Germinal center (tissue), 1 donor: Measurements from ENCODE around the gene KRTAP20-4.

Experiments used
- DNase-seq: peaks from one replicate; pipeline ENCODE4 v3.0.0; 2012; ENCODE audit warnings: mixed read lengths, low spot score

The KRTAP20-4 gene

DNA sequence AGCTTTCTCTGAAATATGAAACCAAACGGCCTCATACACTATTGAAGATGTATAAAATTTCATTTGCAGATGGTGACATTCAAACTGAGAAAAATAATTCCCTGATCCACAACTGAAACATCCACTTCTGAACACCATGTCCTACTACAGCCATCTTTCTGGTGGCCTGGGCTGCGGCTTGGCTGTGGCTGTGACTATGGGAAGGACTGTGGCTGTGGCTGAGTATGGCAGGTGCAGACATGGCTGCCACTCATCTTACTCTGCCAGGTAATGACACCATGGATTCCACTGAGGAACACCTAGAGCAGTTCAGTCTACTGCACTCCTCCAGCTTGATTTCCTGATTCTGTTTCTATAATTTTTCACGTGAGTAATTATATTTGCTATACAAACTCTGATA, at the start of gene KRTAP20-4:
KRTAP20-4 (plus strand) TSS at position 106 of the 400 bp plus-strand sequence.
- DNase-seq = no peak

DNA sequence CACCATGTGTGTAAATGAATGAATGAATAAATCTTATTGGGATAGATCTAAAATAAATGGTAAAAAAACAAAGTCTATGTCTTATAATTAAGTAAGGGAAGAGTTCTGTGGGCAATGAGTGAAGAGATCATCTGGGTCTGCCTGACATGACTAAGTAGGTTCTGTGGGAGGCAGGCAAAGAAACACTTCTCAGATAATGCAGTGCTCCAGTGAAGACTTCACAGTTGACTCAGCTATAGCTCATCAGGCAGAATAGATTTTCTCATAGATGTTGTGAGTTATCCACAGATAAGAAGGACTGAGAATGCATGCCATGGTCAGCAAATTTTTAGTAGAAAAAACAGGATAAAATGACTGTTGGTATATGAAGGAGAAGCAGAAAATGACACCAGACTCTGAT, 42.7 kb upstream of the KRTAP20-4 start:
- no peak for DNase-seq

DNA sequence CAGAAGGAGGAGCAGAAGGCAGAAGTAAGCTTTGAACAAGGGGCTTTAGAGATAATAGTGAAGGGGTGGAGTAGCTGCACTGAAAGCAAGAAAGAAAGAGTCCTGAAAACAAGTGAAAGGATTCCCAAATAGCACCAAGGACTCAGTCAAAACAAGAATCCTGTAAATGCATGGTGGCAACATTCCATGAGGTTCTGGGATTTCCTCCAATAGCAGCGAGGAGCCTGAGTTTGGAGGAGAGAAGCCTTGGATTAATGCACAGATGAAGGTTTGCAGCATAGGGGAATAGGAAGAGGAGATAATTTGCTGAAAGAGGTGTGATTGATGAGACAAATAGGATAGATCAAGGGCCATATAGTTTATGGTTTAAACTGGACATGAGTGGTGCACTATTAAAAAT, 41.1 kb upstream of the KRTAP20-4 start:
- no peak for DNase-seq

GRCh38 chr21:30580132-30580531, 40.3 kb upstream of the KRTAP20-4 start:
- DNase-seq = no peak

DNA sequence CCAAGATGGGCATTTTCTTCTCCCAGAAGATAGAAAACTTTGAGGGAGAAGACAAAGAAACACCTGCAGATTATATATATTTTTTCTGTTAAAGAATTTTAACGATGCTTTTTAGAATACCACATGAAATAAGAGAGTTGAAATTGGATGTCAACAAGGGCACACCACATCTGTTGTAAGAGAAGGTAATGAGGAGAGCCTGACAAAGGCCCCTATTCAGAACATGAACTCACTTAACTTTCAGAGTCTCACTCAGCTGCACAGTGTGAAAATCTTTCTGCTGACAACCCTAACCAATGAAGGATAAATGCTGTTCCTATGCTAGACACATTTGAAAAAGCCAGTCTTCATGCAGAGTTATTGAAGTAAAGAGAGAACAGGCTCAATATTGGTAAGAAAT, 37.6 kb upstream of the KRTAP20-4 start:
- DNase-seq = no peak

DNA sequence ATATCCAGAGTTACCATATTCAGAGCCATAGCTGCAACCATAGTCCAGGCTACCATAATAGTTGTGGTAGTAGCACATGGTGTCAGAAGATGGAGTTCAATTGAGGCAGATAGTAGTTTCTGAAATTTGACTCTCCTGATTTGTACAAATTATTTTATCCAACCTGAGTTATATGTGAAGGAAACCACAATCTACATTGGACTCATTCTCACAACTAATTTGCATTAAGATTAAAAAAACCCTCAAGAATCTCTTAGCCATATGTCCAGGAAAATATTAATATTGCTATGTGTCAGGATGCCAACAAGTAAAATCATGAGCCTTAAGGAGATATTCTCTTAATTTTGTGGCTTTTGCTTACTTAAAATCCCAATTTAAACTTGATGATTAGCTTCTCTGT, 30.1 kb upstream of the KRTAP20-4 start, which contains the start of gene KRTAP22-2:
KRTAP22-2 (minus strand) TSS at position 101 of the 400 bp plus-strand sequence.
- no peak for DNase-seq

GRCh38 chr21:30592140-30592539, 28.3 kb upstream of the KRTAP20-4 start, which contains the start of gene KRTAP6-3:
KRTAP6-3 (plus strand) TSS chr21:30592440; CDS start chr21:30592446, 6 bp downstream.
- DNase-seq = no peak

- no peak for DNase-seq
These were observed 21.6 kb upstream of the KRTAP20-4 start, which contains the start of gene KRTAP6-2 for GRCh38 chr21:30598802-30599201. KRTAP6-2 (minus strand) TSS chr21:30598902; CDS start chr21:30598874, 28 bp downstream.

GRCh38 chr21:30600787-30601186, 19.6 kb upstream of the KRTAP20-4 start, which contains the start of gene KRTAP22-1:
KRTAP22-1 (plus strand) TSS chr21:30601087.
- no peak for DNase-seq

GRCh38 chr21:30605968-30606367, 14.5 kb upstream of the KRTAP20-4 start:
- DNase-seq = no peak

GRCh38 chr21:30612132-30612531, 8.3 kb upstream of the KRTAP20-4 start:
- no peak for DNase-seq

DNA sequence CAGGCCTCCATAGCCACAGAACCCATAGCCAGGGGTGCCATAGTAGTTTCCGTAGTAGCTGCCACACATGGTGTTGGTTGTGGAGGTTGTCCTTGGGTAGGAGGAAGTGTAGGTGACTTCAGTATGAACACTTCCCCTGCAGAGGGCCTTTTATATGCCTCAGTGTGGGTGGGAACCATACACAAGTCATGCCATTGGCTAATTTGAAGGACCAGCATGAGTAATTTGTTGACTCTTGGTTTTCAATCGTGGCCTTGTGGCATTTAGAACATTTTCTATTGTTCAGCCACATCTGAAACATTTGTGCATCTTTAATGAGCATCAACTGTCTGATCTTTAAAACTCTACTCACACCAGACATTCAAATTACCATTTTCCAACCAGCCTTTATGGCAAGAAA, 6.6 kb upstream of the KRTAP20-4 start, which contains the start of gene KRTAP6-1:
KRTAP6-1 (minus strand) TSS at position 95 of the 400 bp plus-strand sequence; CDS start at position 69, 26 bp downstream.
- no peak for DNase-seq

DNA sequence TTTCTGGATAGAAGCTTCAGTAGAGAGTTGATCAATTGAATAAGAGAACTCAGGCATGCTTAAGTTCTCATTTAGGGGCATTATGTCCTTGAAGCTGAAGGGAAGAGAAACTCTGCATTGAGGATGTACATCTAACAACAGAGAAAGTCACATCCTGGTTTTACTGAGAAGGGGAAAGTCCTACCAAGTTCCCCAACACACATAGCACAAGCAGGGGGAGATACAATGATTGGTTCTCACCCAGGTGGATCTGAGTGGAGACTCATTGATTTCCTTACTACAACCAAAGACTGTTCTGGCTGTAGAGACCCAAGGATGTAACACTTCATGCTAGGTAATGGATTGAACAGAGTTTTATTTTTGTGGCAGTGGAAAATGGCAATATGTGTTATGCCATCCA, 5.2 kb upstream of the KRTAP20-4 start:
- no peak for DNase-seq

DNA sequence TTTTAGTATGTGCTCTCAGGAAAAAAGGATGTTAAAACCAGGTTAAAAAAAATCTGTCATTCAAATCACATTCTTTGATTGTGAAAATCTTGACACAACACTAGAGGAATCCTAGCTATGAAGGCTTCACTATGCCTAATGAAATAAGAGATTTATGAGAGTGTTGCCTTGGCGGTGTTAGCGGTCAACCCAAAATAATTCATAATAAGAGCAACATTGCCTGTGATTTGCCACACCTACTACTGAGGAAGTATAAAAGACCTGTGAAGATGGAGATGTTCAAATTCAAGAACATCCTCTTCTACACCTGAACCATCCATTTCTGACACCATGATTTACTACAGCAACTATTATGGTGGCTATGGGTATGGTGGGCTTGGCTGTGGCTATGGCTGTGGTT, 4.3 kb upstream of the KRTAP20-4 start, which contains the start of gene KRTAP20-1:
KRTAP20-1 (plus strand) TSS at position 301 of the 400 bp plus-strand sequence; CDS start at position 331, 30 bp downstream.
- DNase-seq = no peak

- no peak for DNase-seq
These were observed 347 bp upstream of the KRTAP20-4 start for GRCh38 chr21:30620080-30620479.

DNA sequence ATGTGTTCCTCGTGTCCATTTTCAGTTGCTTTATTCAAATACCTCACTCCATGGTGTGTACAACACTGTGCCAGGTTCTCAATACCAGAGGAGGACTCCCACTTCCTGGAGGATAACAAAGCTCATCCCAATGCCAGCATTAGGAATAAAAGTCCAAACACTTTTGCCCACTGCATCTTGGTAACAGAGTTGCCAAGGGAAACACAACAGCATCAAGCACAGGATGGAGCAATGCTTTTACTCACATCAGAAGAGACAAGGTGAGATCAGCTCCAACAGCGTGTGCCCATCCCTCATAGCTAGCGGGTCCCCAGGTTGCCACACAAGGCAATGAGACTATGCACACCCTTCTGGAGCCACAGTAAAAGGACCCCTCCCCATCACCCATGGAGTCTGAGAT, 2.9 kb downstream of the KRTAP20-4 start:
- no peak for DNase-seq

DNA sequence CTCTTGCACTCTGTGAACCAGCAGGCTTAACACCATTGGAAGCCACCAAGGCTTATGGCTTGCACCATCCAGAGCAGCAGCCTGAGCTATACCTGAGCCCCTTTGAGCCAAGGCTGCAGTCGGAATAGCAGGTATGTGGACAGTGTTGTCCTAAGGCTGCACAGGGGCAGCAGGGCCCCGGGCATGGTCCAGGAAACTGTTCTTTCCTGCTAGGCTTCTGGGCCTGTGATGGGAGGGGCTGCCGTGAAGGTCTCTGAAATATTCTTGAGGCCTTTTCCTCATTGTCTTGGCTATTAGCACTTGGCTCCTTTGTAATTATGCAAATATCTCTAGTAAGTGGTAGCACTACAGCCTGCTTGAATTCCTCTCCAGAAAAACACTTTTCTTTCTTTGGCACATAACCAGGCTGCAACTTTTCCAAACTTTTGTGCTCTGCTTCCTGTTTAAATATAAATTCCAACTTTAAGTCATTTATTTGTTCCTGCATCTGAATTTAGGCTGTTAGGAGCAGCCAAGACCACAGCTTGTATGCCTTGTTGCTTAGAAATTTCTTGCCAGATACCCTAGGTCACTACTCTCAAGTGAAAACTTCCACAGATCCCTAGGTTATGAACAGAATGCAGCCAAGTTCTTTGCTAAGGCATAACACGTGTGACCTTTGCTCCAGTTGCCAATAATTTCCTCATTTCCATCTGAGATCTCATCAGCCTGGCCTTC, 5.2 kb downstream of the KRTAP20-4 start:
- no peak for DNase-seq

DNA sequence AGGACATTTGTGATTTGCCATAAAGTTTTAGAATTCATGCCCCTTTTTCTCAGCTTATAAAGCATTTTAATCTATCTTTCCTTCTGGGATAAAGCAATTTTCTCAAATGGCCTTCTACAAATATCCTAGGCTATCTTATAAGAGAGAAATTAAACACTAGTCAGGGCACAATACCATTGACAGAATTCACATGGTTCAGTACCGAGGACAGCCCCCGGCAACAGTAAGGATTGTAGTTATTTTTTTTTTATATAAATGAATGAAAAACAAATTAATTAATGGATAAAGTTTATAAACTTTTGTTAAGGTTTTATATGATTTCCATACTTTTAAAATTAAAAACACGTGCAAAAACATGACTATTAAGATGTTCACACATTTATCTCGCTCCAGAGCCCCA, 7.7 kb downstream of the KRTAP20-4 start:
- DNase-seq = no peak

- no peak for DNase-seq
These were observed 8.8 kb downstream of the KRTAP20-4 start for GRCh38 chr21:30629200-30629599.

- DNase-seq = no peak
These were observed 14.5 kb downstream of the KRTAP20-4 start, which contains the start of gene KRTAP20-2 for GRCh38 chr21:30634906-30635305. KRTAP20-2 (plus strand) TSS chr21:30635206; CDS start chr21:30635264, 58 bp downstream.

DNA sequence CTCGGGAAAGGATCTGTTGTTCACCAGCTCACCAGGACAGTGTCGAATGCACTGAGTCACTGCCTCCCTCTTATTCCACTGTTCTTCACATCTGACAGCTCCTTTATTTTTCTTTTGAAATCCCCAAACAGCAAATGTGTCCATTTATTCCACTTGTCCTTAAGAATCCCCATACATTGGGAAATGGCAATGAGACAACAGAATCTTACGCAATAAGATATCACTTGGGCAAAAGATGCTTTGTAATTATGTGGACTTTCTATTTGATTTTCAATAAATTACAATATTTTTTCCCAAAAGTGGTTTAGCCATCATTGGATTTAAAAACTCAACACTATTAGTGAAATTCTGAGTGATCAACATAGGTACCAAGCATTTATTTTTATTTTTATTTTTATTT, 18.3 kb downstream of the KRTAP20-4 start:
- DNase-seq = no peak

DNA sequence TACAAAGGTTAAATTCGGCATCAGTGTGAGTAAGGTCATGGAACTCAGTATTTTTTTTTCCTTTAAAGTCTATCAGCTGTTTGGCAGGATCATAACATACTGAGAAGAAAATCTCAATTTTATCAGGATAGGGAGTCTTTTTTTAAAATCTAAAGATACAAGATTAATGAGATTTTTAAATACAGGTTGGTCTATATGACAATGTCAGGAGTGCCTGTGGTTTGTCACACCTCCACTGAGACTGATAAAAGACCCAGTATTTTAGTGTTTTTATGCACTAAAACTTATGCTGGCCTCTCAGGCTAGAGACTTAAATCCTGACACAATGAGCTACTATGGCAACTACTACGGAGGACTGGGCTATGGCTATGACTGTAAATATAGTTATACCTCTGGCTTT, 22.1 kb downstream of the KRTAP20-4 start, which contains the start of gene KRTAP20-3:
KRTAP20-3 (plus strand) TSS at position 301 of the 400 bp plus-strand sequence.
- DNase-seq = no peak

DNA sequence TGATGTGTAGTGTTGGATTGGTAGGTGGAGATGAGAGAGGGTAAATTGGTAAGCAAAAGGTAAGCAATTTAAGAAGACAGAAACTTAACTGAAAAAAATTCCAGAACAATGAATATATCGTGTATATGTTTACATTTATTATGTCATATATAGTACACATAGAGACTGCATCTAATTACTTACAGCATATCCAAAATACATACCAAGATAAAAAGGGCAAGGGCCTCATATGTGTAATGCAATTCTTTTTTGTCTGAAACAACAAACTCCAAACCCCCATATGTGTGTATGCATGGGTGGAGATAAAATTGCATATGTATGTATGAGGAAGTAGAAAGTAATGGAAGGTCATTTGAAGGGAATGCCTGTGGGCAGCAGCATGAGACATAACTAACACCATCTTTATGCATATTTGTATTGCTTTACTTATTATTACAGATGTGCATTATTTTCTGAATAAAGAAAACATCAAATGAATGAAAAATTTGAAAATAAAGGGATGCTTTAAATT, 26.5 kb downstream of the KRTAP20-4 start:
- DNase-seq = no peak
